ENCODE data around the gene MTG2. TPM values are rescaled to one million over a fixed set of nuclear protein-coding genes. Genes with fewer than 3 reads are reported as not detected.

The MTG2 gene
- total and polyA plus RNA-seq, 2 of the 13 experiments (the other 11 are each of a cell fraction or from before 2014, with no cell fraction given) = 20.4 to 37.8 TPM

DNA sequence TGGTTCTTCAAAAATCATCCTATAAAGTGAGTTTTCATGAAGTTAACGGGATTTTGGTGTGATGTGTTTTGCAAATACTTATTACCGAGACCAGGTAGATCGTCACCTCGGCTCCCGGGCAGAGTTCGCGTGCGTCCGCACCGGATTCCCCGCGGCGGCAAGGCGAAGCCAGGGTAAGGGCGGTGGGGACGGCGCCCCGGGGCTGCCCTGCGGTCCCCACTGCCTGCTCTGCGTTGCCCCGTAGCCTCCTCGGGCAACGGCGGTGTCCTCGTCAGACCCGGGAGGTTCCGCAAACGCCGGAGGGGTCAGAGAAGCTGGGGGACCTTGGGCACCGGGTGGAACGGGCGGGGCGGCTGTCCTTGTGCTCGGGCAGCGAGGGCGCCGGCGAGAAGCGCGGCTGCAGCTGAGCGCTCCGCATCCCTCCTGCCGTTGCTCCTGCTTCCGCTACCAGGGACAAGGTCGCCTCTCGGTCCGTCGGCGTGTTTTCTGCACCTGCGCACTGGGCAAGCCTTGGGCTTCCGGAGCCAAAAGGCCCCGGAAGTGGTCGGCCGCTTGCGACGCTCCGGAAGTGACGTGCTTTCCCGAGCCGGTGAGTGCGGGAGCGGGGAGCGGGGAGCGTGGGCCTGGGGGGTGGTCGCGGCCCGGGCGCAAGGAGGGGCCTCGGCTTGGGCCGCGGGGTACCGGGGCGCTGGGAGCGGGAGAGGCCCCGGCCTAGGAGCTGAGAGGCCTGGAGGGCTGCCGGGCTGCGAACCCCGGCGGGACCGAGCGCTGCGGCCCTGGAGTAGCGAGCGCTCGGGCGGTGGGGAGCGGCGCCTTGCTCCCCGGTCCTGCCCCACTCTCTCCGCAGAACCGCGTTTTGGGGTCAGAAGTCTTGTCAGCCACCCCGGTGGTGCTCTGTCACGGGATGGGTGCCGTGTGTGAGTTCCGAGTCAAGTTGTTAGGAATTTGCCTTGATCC is at the start of gene MTG2 (continued):
- TF ChIP-seq, protein P1, sequence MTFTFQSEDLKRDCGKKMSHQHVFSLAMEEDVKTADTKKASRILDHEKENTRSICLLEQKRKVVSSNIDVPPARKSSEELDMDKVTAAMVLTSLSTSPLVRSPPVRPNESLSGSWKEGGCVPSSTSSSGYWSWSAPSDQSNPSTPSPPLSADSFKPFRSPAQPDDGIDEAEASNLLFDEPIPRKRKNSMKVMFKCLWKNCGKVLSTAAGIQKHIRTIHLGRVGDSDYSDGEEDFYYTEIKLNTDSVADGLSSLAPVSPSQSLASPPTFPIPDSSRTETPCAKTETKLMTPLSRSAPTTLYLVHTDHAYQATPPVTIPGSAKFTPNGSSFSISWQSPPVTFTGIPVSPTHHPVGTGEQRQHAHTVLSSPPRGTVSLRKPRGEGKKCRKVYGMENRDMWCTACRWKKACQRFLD (CRISPR knock-in tag; IDR thresholded peaks at IDR 0.05; ENCODE audit: borderline replicate concordance) = peak; percentile 97
- TF ChIP-seq PHF8 (CRISPR knock-in tag; IDR thresholded peaks at IDR 0.05) (peak; percentile 97), BRCA1 (CRISPR knock-in tag; IDR thresholded peaks at IDR 0.05) (peak; percentile 99), ZNF431 (CRISPR knock-in tag; IDR thresholded peaks at IDR 0.05; ENCODE audit: borderline replicate concordance, low read depth) (peak; percentile 94), ZNF775 (CRISPR knock-in tag; IDR thresholded peaks at IDR 0.05; ENCODE audit: borderline replicate concordance) (no peak; the same call in 1 of the 2 replicates)
- TF ChIP-seq, protein P2, sequence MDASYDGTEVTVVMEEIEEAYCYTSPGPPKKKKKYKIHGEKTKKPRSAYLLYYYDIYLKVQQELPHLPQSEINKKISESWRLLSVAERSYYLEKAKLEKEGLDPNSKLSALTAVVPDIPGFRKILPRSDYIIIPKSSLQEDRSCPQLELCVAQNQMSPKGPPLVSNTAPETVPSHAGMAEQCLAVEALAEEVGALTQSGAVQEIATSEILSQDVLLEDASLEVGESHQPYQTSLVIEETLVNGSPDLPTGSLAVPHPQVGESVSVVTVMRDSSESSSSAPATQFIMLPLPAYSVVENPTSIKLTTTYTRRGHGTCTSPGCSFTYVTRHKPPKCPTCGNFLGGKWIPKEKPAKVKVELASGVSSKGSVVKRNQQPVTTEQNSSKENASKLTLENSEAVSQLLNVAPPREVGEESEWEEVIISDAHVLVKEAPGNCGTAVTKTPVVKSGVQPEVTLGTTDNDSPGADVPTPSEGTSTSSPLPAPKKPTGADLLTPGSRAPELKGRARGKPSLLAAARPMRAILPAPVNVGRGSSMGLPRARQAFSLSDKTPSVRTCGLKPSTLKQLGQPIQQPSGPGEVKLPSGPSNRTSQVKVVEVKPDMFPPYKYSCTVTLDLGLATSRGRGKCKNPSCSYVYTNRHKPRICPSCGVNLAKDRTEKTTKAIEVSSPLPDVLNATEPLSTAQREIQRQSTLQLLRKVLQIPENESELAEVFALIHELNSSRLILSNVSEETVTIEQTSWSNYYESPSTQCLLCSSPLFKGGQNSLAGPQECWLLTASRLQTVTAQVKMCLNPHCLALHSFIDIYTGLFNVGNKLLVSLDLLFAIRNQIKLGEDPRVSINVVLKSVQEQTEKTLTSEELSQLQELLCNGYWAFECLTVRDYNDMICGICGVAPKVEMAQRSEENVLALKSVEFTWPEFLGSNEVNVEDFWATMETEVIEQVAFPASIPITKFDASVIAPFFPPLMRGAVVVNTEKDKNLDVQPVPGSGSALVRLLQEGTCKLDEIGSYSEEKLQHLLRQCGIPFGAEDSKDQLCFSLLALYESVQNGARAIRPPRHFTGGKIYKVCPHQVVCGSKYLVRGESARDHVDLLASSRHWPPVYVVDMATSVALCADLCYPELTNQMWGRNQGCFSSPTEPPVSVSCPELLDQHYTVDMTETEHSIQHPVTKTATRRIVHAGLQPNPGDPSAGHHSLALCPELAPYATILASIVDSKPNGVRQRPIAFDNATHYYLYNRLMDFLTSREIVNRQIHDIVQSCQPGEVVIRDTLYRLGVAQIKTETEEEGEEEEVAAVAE (CRISPR knock-in tag; IDR thresholded peaks at IDR 0.05; ENCODE audit: borderline replicate concordance) = peak; percentile 93; the same call in 1 of the 2 replicates
- TF ChIP-seq, protein P3, sequence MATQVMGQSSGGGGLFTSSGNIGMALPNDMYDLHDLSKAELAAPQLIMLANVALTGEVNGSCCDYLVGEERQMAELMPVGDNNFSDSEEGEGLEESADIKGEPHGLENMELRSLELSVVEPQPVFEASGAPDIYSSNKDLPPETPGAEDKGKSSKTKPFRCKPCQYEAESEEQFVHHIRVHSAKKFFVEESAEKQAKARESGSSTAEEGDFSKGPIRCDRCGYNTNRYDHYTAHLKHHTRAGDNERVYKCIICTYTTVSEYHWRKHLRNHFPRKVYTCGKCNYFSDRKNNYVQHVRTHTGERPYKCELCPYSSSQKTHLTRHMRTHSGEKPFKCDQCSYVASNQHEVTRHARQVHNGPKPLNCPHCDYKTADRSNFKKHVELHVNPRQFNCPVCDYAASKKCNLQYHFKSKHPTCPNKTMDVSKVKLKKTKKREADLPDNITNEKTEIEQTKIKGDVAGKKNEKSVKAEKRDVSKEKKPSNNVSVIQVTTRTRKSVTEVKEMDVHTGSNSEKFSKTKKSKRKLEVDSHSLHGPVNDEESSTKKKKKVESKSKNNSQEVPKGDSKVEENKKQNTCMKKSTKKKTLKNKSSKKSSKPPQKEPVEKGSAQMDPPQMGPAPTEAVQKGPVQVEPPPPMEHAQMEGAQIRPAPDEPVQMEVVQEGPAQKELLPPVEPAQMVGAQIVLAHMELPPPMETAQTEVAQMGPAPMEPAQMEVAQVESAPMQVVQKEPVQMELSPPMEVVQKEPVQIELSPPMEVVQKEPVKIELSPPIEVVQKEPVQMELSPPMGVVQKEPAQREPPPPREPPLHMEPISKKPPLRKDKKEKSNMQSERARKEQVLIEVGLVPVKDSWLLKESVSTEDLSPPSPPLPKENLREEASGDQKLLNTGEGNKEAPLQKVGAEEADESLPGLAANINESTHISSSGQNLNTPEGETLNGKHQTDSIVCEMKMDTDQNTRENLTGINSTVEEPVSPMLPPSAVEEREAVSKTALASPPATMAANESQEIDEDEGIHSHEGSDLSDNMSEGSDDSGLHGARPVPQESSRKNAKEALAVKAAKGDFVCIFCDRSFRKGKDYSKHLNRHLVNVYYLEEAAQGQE (IDR thresholded peaks at IDR 0.05; ENCODE audit: borderline replicate concordance in 1 of 2, low read depth in 1 of 2, low read length in 2 of 2) = peak in 1 of 2 experiments; percentile 25; a peak in 1 of 4 replicates
- TF ChIP-seq, protein P4, sequence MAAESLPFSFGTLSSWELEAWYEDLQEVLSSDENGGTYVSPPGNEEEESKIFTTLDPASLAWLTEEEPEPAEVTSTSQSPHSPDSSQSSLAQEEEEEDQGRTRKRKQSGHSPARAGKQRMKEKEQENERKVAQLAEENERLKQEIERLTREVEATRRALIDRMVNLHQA (CRISPR knock-in tag; IDR thresholded peaks at IDR 0.05) = 0 out of 2 replicates have a peak, but pooled peaks have one; percentile 86
- TF ChIP-seq, protein P5, sequence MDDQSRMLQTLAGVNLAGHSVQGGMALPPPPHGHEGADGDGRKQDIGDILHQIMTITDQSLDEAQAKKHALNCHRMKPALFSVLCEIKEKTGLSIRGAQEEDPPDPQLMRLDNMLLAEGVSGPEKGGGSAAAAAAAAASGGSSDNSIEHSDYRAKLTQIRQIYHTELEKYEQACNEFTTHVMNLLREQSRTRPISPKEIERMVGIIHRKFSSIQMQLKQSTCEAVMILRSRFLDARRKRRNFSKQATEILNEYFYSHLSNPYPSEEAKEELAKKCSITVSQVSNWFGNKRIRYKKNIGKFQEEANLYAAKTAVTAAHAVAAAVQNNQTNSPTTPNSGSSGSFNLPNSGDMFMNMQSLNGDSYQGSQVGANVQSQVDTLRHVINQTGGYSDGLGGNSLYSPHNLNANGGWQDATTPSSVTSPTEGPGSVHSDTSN (CRISPR knock-in tag; IDR thresholded peaks at IDR 0.05; ENCODE audit: borderline replicate concordance) = peak; percentile 92
- TF ChIP-seq, protein P6, sequence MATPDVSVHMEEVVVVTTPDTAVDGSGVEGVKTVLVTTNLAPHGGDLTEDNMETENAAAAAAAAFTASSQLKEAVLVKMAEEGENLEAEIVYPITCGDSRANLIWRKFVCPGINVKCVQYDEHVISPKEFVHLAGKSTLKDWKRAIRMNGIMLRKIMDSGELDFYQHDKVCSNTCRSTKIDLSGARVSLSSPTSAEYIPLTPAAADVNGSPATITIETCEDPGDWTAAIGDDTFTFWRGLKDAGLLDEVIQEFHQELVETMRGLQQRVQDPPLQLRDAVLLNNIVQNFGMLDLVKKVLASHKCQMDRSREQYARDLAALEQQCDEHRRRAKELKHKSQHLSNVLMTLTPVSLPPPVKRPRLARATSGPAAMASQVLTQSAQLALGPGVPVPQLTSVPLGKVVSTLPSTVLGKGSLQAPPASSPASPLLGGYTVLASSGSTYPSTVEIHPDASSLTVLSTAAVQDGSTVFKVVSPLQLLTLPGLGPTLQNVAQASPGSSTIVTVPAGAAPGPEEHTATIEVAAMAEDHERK (CRISPR knock-in tag; IDR thresholded peaks at IDR 0.05; ENCODE audit: low read depth) = peak; percentile 73; the same call in 1 of the 2 replicates
- TF ChIP-seq, protein P7, sequence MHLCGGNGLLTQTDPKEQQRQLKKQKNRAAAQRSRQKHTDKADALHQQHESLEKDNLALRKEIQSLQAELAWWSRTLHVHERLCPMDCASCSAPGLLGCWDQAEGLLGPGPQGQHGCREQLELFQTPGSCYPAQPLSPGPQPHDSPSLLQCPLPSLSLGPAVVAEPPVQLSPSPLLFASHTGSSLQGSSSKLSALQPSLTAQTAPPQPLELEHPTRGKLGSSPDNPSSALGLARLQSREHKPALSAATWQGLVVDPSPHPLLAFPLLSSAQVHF (CRISPR knock-in tag; IDR thresholded peaks at IDR 0.05) = peak; percentile 99

Data from HepG2 (cell line).